AG04450 (cell line): ENCODE results near the gene PODN. TPM values are rescaled to one million over a fixed set of nuclear protein-coding genes. Genes with fewer than 3 reads are reported as not detected.

Experiments used
- CTCF ChIA-PET: fragments of 300-600, 350-600 bp; formaldehyde crosslinking; extraction: SDS; loops from one replicate; lab custom pipeline; 2022; ENCODE audit warnings: antibody characterized with exemption, inconsistent platforms; lab: Charles Lee
- POLR2A ChIA-PET: fragments of 350-600 bp; formaldehyde crosslinking; extraction: SDS; loops from one replicate; lab custom pipeline; 2021; ENCODE audit warnings: antibody characterized with exemption, inconsistent platforms; lab: Yijun Ruan, JAX
- DNase-seq: peaks from one replicate; pipeline ENCODE4 v3.0.0-alpha.2; 2011; ENCODE audit warnings: low read depth, low spot score
- H3K27ac ChIP-seq: one replicate; pipeline ENCODE4 v1.5.1; 2012; ENCODE audit warnings: low read depth, low read length, control low read depth
- H3K27me3 ChIP-seq: one replicate; pipeline ENCODE4 v1.6.0; 2012; ENCODE audit warnings: low read length; ENCODE audit not compliant: control insufficient read depth, insufficient read depth
- H3K4me3 ChIP-seq: 2 replicates; pipeline ENCODE4 v1.5.1; 2011; ENCODE audit warnings: mild to moderate bottlenecking, low read depth, low read length, control low read depth
- H3K9me3 ChIP-seq: 2 replicates; pipeline ENCODE4 v1.5.1; 2012; ENCODE audit warnings: low read length; ENCODE audit not compliant: control insufficient read depth, insufficient read depth
- CTCF ChIP-seq: IDR thresholded peaks from 2 replicates; pipeline ENCODE4 v1.5.1; 2011; ENCODE audit warnings: low read depth, low read length, control low read depth, inconsistent platforms
- polyA plus RNA-seq: library from polyadenylated mRNA; depleted of rRNA; stranded (reverse); fragments of >200 nt; gene quantifications from 2 replicates; pipeline ENCODE4 v1.2.3, GENCODE V29; 2011

PODN gene
- polyA plus RNA-seq, 1 experiment, result 11.8 TPM

- ChIA-PET CTCF (no interaction called here), POLR2A (no interaction called here)
- no peak for TF ChIP-seq CTCF
- Histone ChIP-seq H3K27me3 (no peaks in the 10 kb centered on the region), H3K4me3 (no peak overlapping the region), H3K27ac (no peak overlapping the region), H3K9me3 (peaks cover 18% of the 10 kb centered on the region)
- no peak for DNase-seq
These were observed 53.6 kb downstream of the PODN start for GRCh38 chr1:53115403-53116306.

GRCh38 chr1:53116307-53116810 lies 54.3 kb downstream of the PODN start:
- TF ChIP-seq CTCF, result no peak
- no peak overlapping the region for H3K4me3 ChIP-seq
- DNase-seq, result no peak
- H3K27me3 ChIP-seq, result no peaks in the 10 kb centered on the region
- no peak overlapping the region for H3K27ac ChIP-seq
- peaks cover 12% of the 10 kb centered on the region for H3K9me3 ChIP-seq
- POLR2A ChIA-PET, result no interaction called here
- CTCF ChIA-PET, result no interaction called here

GRCh38 chr1:53116933-53117600 lies 55.1 kb downstream of the PODN start:
- ChIA-PET POLR2A (no interaction called here), CTCF (no interaction called here)
- no peak overlapping the region for H3K4me3 ChIP-seq
- no peak overlapping the region for H3K27ac ChIP-seq
- H3K27me3 ChIP-seq, result no peaks in the 10 kb centered on the region
- DNase-seq, result no peak
- peaks cover 5% of the 10 kb centered on the region for H3K9me3 ChIP-seq
- no peak for TF ChIP-seq CTCF

DNA sequence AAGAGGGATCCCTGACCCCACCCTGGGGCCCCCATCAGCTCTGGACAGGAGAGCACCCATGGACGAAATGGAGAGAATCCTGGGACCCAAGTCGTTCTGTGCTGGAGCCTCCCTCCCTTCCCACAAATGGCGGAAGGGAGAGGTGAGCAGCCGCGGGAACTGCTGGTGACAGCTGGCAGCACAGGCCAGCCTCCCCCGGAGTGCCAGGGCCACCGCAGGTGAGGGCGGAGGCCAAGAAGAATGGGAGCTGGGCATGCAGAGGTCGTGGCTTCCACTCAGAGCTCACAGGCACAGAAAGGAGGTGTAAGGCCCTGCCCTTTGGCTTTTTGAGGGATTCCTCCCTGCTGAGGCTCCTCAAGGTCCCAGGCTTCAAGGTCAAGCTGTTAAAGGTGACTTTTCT lies 55.8 kb downstream of the PODN start:
- CTCF ChIA-PET, result no interaction called here
- TF ChIP-seq CTCF, result no peak
- H3K9me3 ChIP-seq, result no peaks in the 10 kb centered on the region; the same call in 1 of the 2 replicates
- no peak for DNase-seq
- H3K4me3 ChIP-seq, result no peak overlapping the region
- H3K27ac ChIP-seq, result no peak overlapping the region
- H3K27me3 ChIP-seq, result no peaks in the 10 kb centered on the region
- POLR2A ChIA-PET, result interaction anchor here (0.7 kb wide), 1 partner anchor 12 kb away, joined by 3 read pairs; no protein-coding TSS in a partner anchor

- DNase-seq, result no peak
- Histone ChIP-seq H3K27me3 (no peaks in the 10 kb centered on the region), H3K27ac (no peak overlapping the region), H3K4me3 (no peak overlapping the region), H3K9me3 (peaks cover 3% of the 10 kb centered on the region; the same call in 1 of the 2 replicates)
- TF ChIP-seq CTCF, result no peak
- ChIA-PET CTCF (no interaction called here), POLR2A (no interaction called here)
These were observed 58.6 kb downstream of the PODN start for GRCh38 chr1:53120659-53121058.
